ENCODE measurements around the gene ZSCAN9. TPM values are rescaled to one million over a fixed set of nuclear protein-coding genes. Genes with fewer than 3 reads are reported as not detected.
A peak's percentile ranks its signal among the peaks of the same experiment; 100 is the strongest.

The ZSCAN9 gene
- polyA plus RNA-seq, 1 donor, result 42.1 TPM

GRCh38 chr6:28218312-28219248 lies 6.5 kb upstream of the ZSCAN9 start:
- no peak for DNase-seq

- DNase-seq, result no peak
Observed at GRCh38 chr6:28220257-28221133, 4.6 kb upstream of the ZSCAN9 start.

GRCh38 chr6:28224131-28225055 lies 682 bp upstream of the ZSCAN9 start:
- DNase-seq, result no peak

GRCh38 chr6:28226460-28226859 lies 1.4 kb downstream of the ZSCAN9 start:
- DNase-seq, result no peak

- no peak for DNase-seq
Observed at GRCh38 chr6:28232785-28233184, 7.7 kb downstream of the ZSCAN9 start.

- DNase-seq, result no peak
Observed at GRCh38 chr6:28235912-28236452, 10.9 kb downstream of the ZSCAN9 start.

GRCh38 chr6:28239636-28240035 lies 14.6 kb downstream of the ZSCAN9 start:
- DNase-seq, result no peak

- no peak for DNase-seq
Observed at GRCh38 chr6:28240471-28240870, 15.4 kb downstream of the ZSCAN9 start.

GRCh38 chr6:28243946-28244345 lies 18.9 kb downstream of the ZSCAN9 start:
- no peak for DNase-seq

- no peak for DNase-seq
Observed at GRCh38 chr6:28245206-28245941, 20.3 kb downstream of the ZSCAN9 start.

- no peak for DNase-seq
Observed at GRCh38 chr6:28248916-28249315, 23.8 kb downstream of the ZSCAN9 start.

- no peak for DNase-seq
Observed at GRCh38 chr6:28250747-28251146, 25.7 kb downstream of the ZSCAN9 start.

GRCh38 chr6:28251661-28252008 lies 26.6 kb downstream of the ZSCAN9 start:
- no peak for DNase-seq

GRCh38 chr6:28252009-28252975 lies 27.2 kb downstream of the ZSCAN9 start, which contains the start of gene ZKSCAN4:
ZKSCAN4 (minus strand) TSS chr6:28252269; CDS start chr6:28251980, 289 bp downstream.
- DNase-seq, result peak; percentile 92

GRCh38 chr6:28254121-28254519 lies 29.0 kb downstream of the ZSCAN9 start:
- DNase-seq, result no peak

GRCh38 chr6:28257042-28257441 lies 32.0 kb downstream of the ZSCAN9 start:
- no peak for DNase-seq

GRCh38 chr6:28258877-28259777 lies 34.1 kb downstream of the ZSCAN9 start, which contains the start of gene NKAPL:
NKAPL (plus strand) TSS chr6:28259297; CDS start chr6:28259372, 75 bp downstream.
- peak; percentile 55 for DNase-seq

- no peak for DNase-seq
Observed at GRCh38 chr6:28263922-28264321, 38.8 kb downstream of the ZSCAN9 start.
